Cardiac septum (tissue), 1 donor: ENCODE data around the gene FARP2. TPM values are rescaled to one million over a fixed set of nuclear protein-coding genes. Genes with fewer than 3 reads are reported as not detected.

Source experiments
- DNase-seq: peaks from one replicate; pipeline ENCODE4 v3.0.0-alpha.2; 2020; ENCODE audit warnings: low spot score
- intact Hi-C: fragments of 100-400 bp; cut with DNase I; formaldehyde crosslinking; loops from one replicate; pipeline ENCODE4 v1.14.0; 2022
- total RNA-seq: library from RNA; stranded (reverse); fragmentation: NEBNext Ultra II Directional; extraction: Animal tissue kit (Norgen Biotek cat#: 25700); gene quantifications from one replicate; pipeline ENCODE4 v1.2.1, GENCODE V29; 2021
- donor health status: DM: no; HTN: no; CAD: no.

FARP2 gene
- total RNA-seq, 1 donor from 2014 or later, result 24.4 TPM

- intact Hi-C loops, result no loop called here
- no peak for DNase-seq
Measured at GRCh38 chr2:241321886-241322285, 34.2 kb upstream of the FARP2 start.

DNA sequence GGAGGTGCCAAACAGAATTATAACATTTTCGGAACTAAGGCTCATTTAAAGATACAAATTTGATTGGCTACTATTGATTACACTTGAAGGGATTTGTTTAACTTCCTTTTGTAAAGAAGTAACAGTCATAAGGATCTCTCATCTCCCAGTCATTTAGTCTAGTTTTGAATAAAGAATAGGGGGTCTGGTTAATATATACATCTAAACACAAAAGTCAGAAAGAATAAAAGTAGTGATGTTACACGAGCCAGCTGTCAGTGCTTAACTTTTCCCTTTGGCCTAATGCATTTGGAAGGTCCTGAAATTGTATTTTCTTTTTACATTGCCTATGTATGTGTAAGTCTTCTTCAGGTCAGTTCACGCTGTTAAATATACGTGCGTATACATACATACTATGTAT lies 32.3 kb upstream of the FARP2 start:
- DNase-seq, result no peak
- intact Hi-C loops, result no loop called here

DNA sequence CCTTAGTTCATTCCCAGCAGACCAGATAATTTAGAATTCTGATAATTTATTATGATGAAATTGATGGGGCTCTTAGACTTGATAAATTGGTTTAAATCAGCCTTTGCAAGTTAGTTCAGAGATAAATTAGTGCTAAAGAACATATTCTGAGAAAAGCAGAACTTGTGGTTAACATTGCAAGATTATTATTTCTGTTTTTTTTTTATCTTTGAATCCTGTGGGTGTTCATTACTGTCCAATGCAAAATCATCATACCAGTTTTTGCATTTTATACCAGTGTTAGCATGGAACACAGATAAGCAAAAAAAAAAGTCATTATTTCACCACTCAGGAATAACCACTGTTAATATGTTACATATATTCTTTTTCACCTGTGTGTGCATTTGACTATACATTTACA lies 31.3 kb upstream of the FARP2 start:
- DNase-seq, result no peak
- intact Hi-C loops, result no loop called here

GRCh38 chr2:241325257-241325656 lies 30.8 kb upstream of the FARP2 start:
- intact Hi-C loops, result no loop called here
- DNase-seq, result no peak

- DNase-seq, result no peak
- intact Hi-C loops, result no loop called here
Measured at GRCh38 chr2:241329669-241330615, 26.1 kb upstream of the FARP2 start.

DNA sequence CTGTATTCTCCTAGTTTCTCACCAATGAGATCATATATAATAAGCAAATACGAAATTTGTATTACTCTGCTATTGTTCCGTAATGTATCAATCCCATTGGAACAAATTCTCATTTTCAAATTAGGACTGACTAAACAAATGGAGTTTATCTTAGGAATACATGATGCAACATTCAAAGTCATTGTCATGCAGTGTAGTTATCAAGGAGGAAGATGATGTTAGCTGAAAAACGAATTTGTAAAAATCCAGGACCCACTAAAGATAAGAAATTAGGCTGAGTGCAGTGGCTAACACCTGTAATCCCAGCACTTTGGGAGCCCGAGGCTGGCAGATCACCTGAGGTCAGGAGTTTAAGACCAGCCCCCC lies 25.5 kb upstream of the FARP2 start:
- DNase-seq, result no peak
- intact Hi-C loops, result no loop called here

DNA sequence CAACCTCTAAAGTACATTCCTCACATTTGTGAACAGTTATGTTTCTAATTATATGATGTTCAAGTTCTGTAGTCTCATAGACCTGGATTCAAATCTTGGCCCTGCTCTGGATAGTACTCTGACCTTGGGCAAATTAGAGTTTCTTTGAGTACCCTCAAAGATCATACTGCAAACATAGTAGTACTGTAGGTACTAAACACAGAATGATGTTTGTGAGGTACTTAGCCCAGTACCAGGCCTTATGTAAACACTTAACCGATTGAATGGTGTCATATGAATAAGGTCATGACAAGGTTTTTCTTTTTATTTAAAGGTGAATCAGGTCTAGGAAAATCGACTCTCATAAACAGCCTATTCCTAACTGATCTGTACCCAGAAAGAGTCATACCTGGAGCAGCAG lies 21.3 kb upstream of the FARP2 start:
- intact Hi-C loops, result no loop called here
- no peak for DNase-seq

GRCh38 chr2:241339839-241340630 lies 16.1 kb upstream of the FARP2 start:
- DNase-seq, result no peak
- intact Hi-C loops, result no loop called here

- intact Hi-C loops, result no loop called here
- no peak for DNase-seq
Measured at GRCh38 chr2:241340631-241341163, 15.4 kb upstream of the FARP2 start.

- no peak for DNase-seq
- intact Hi-C loops, result no loop called here
Measured at GRCh38 chr2:241344925-241345651, 11.0 kb upstream of the FARP2 start.

DNA sequence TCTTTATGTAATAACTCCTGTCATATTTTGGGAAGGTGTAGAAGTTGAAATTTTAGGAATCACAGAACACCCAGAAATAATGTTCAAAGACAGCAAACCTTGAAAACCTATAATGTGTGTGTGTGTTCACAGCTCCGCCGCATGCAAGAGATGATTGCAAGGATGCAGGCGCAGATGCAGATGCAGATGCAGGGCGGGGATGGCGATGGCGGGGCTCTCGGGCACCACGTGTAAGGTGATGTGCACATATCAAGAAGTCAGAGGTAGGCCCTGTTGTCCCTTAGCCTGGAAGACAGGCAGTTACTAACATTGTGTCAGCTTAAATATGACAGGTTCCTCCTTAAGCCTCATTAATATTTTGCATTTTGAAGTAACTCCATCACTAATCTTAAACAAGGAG lies 6.1 kb upstream of the FARP2 start:
- no peak for DNase-seq
- intact Hi-C loops, result loop anchor here (10.0 kb wide), 1 partner anchor 155 kb away; the partner anchor contains the start of gene STK25

- intact Hi-C loops, result loop anchor here (10.0 kb wide), 1 partner anchor 154 kb away; the partner anchor contains the start of gene STK25
- DNase-seq, result no peak
Measured at GRCh38 chr2:241350530-241350877, 5.6 kb upstream of the FARP2 start.

DNA sequence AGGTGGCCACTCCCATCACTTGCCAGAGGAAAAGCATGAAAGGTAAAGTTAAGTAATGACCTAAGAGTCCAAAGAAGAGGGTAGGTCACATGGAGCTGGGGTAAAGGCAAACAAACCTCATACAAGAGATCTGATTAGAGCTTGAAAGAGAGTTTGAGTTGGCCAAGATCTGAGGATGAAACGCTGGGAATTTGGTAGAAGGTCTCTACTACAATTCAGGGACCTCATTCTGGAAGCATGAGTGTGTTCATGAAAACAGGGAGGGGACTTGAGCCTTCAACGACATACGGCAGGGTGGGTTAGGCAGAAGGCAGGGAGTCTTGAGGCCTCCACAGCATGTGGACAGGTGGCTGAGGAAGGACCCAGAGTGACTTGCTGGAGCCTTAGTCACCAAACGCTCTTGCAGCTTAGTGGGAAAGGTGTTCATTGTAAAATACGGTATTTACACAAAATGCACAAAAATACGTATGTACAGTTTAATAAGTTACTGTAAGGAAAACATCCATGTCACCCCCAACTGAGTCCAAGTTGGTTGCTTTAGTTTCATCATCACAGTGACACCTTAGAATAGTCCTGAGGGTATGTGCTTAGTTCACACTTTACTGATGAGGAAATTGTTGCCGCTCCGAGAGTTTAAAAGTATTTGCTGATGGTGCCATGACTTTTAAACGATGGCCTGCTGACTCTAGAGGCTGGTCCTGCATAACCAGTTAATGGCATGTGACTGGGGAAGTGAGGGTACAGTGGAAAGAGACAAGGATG lies 5.0 kb upstream of the FARP2 start:
- intact Hi-C loops, result loop anchor here (10.0 kb wide), 1 partner anchor 154 kb away; the partner anchor contains the start of gene STK25
- DNase-seq, result no peak

DNA sequence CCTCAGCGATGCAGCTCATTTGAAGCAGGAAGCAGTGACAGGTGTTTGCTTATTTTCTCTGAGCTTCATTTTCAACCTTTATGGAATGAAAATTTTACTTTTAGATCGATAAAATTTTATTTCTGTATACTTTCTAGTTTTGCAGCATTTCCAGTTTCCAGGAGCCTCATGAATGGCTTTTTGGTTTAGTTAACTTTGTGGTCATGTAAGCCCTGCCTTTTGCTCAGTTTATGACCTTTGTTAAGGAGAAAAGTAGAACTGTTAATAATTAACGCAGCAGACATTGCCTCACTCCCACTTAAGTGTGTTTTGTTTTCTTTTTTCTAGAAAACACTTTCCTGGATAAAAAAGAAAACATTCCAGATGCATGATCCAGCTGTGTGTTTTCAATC lies 4.4 kb upstream of the FARP2 start:
- no peak for DNase-seq
- intact Hi-C loops, result loop anchor here (10.0 kb wide), 1 partner anchor 153 kb away; the partner anchor contains the start of gene STK25

DNA sequence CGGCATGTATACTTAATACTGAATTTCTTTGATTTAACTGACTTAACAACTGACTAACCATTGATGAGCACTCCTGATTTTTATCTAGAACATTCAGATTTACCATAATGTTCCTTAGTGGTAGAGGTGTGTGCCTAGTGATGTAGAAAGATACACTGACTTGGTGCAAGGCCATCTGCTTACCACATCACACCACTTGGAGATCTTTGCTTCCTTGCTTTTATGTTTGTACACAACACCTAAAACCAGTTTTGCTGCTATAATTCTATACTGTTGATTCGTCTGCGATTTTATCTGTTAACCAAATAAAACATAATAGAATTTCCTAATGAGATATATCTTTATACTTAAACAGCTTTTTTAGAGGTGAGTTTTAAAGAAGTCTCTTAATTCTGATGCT lies 3.9 kb upstream of the FARP2 start:
- DNase-seq, result no peak
- intact Hi-C loops, result loop anchor here (10.0 kb wide), 1 partner anchor 153 kb away; the partner anchor contains the start of gene STK25

DNA sequence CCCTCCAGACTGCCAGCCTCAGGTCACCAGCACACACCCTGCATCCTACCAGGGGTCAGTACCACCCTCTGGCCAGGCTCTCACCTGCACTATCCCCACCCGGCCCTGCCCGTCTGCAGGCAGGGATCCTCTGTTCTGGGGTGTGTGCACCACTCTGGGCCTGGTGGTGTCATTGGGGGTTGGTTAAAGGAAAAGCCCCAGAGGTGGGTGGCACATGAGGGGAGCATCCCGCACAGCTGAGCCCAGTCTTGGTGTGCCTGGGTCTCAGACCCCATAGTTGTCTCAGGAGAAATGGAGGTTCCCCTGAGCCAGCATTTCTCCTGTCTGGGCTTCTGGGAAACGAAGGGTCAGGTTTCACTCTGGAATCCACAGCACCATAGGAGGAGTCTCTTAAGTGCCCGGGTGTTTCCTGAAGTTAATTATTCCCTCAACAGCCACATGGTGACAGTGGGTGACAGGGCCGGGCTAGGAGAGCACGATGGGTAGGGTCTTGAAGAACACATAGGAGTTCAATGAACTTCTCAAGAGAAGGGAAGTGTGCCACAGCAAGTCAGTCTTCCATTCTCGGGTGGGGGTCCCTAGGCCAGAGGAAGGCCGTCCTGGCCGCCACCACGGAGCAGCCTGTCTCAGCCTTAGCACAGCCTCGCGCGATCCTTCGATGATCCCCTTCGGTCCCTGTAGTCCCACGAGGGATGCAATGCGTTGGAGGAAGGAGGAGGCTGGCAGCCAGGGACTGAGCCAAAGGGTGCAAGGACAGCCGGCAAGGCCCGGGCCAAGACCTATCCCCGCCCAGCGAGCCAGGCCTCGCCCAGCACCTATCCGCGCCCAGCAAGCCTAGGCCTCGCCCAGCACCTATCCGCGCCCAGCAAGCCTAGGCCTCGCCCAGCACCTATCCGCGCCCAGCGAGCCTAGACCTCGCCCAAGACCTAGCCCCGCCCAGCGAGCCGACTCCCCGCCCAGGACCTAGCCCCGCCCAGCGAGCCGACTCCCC lies 1.1 kb upstream of the FARP2 start:
- peak; percentile 93 for DNase-seq
- intact Hi-C loops, result loop anchor here (2.0 to 10.0 kb wide), 3 partner anchors 38 to 282 kb away; partner anchors contain the start of genes ATG4B, STK25 and THAP4

- intact Hi-C loops, result loop anchor here (5.0 to 10.0 kb wide), 2 partner anchors 148 to 280 kb away; partner anchors contain the start of genes ATG4B, STK25 and THAP4
- DNase-seq, result no peak
Measured at GRCh38 chr2:241356871-241357260, 781 bp downstream of the FARP2 start.
